Nephron progenitor cell (in vitro differentiated cells): ENCODE measurements around the gene DEXI.

Source experiments
- DNase-seq: peaks from one replicate; pipeline ENCODE4 v3.0.0; 2021
- H3K27ac Mint-ChIP-seq: 2 replicates; pipeline ENCODE4 v1.8.0; 2021; ENCODE audit warnings: mild to moderate bottlenecking, moderate library complexity, mixed read lengths
- H3K27me3 Mint-ChIP-seq: 2 replicates; pipeline ENCODE4 v1.8.0; 2021; ENCODE audit warnings: mild to moderate bottlenecking, low read depth, mixed read lengths; ENCODE audit not compliant: poor library complexity
- H3K36me3 Mint-ChIP-seq: 2 replicates; pipeline ENCODE4 v1.8.0; 2021; ENCODE audit warnings: low read depth, mixed read lengths
- H3K4me1 Mint-ChIP-seq: 2 replicates; pipeline ENCODE4 v1.8.0; 2021; ENCODE audit warnings: mixed read lengths
- H3K4me3 Mint-ChIP-seq: 2 replicates; pipeline ENCODE4 v1.8.0; 2021; ENCODE audit warnings: mild to moderate bottlenecking, moderate library complexity, mixed read lengths
- H3K9me3 Mint-ChIP-seq: 2 replicates; pipeline ENCODE4 v1.8.0; 2021; ENCODE audit warnings: mild to moderate bottlenecking, moderate library complexity, mixed read lengths
- CTCF ChIP-seq: fragments of 200-600 bp; sonication (generic); IDR thresholded peaks from 2 replicates; pipeline ENCODE4 v1.5.0; 2021; ENCODE audit warnings: antibody characterized with exemption

DEXI gene

GRCh38 chr16:10972819-10973464, 30.7 kb upstream of the DEXI start:
- Mint-ChIP-seq H3K36me3 (peaks cover 28% of the 10 kb centered on the region), H3K4me3 (no peak overlapping the region), H3K27ac (no peak overlapping the region), H3K27me3 (peaks cover 7% of the 10 kb centered on the region), H3K9me3 (no peaks in the 10 kb centered on the region), H3K4me1 (peaks cover 40% of the 10 kb centered on the region)
- no peak for TF ChIP-seq CTCF
- no peak for DNase-seq

GRCh38 chr16:10972108-10972818, 30.0 kb upstream of the DEXI start:
- H3K4me3 Mint-ChIP-seq = no peak overlapping the region
- H3K36me3 Mint-ChIP-seq = peaks cover 23% of the 10 kb centered on the region
- no peak for DNase-seq
- no peaks in the 10 kb centered on the region for H3K9me3 Mint-ChIP-seq
- H3K27me3 Mint-ChIP-seq = peaks cover 5% of the 10 kb centered on the region
- peak overlapping the region; percentile 13 for H3K27ac Mint-ChIP-seq
- TF ChIP-seq CTCF = no peak
- peaks cover 34% of the 10 kb centered on the region for H3K4me1 Mint-ChIP-seq

GRCh38 chr16:10971560-10971961, 29.3 kb upstream of the DEXI start:
- Mint-ChIP-seq H3K27me3 (peaks cover 4% of the 10 kb centered on the region), H3K27ac (no peak overlapping the region), H3K4me3 (no peak overlapping the region)

GRCh38 chr16:10970065-10970464, 27.8 kb upstream of the DEXI start:
- no peak for TF ChIP-seq CTCF
- H3K9me3 Mint-ChIP-seq = no peaks in the 10 kb centered on the region
- H3K27ac Mint-ChIP-seq = no peak overlapping the region
- no peak for DNase-seq
- H3K27me3 Mint-ChIP-seq = peaks cover 3% of the 10 kb centered on the region
- peaks cover 21% of the 10 kb centered on the region for H3K4me1 Mint-ChIP-seq
- H3K4me3 Mint-ChIP-seq = no peak overlapping the region
- H3K36me3 Mint-ChIP-seq = peaks cover 23% of the 10 kb centered on the region

More at GRCh38 chr16:10971560-10971961, 29.3 kb upstream of the DEXI start:
- Mint-ChIP-seq H3K9me3 (no peaks in the 10 kb centered on the region), H3K4me1 (peaks cover 27% of the 10 kb centered on the region), H3K36me3 (peaks cover 23% of the 10 kb centered on the region)
- peak; percentile 78 for TF ChIP-seq CTCF
- DNase-seq = peak; percentile 52

GRCh38 chr16:10969615-10970014, 27.3 kb upstream of the DEXI start:
- TF ChIP-seq CTCF = no peak
- Mint-ChIP-seq H3K27me3 (no peaks in the 10 kb centered on the region), H3K4me1 (peaks cover 21% of the 10 kb centered on the region), H3K36me3 (peaks cover 19% of the 10 kb centered on the region), H3K27ac (no peak overlapping the region), H3K9me3 (no peaks in the 10 kb centered on the region), H3K4me3 (no peak overlapping the region)
- DNase-seq = no peak

- Mint-ChIP-seq H3K4me3 (no peak overlapping the region), H3K36me3 (peaks cover 16% of the 10 kb centered on the region), H3K27ac (no peak overlapping the region), H3K27me3 (no peaks in the 10 kb centered on the region), H3K4me1 (peaks cover 27% of the 10 kb centered on the region), H3K9me3 (no peaks in the 10 kb centered on the region)
- no peak for DNase-seq
- TF ChIP-seq CTCF = no peak
These were observed 26.2 kb upstream of the DEXI start for GRCh38 chr16:10968498-10968897.
